HEK293 (cell line): ENCODE data around the gene KPNA4.

Source experiments
- CTCF ChIA-PET: fragments of 350-600 bp; formaldehyde crosslinking; extraction: SDS; loops from one replicate; lab custom pipeline; 2021; ENCODE audit warnings: antibody characterized with exemption; lab: Yijun Ruan, JAX
- POLR2A ChIA-PET: fragments of 300-600 bp; formaldehyde crosslinking; extraction: SDS; loops from one replicate; lab custom pipeline; 2020; ENCODE audit warnings: antibody characterized with exemption, inconsistent platforms; lab: Yijun Ruan, JAX
- H3K27ac ChIP-seq: fragments of 200-500 bp; sonication (Bioruptor generic); 2 replicates; pipeline ENCODE4 v1.5.1; 2014; ENCODE audit warnings: low read depth, low read length, control low read depth, inconsistent platforms; ENCODE audit errors: extremely low read depth
- H3K36me3 ChIP-seq, 2 experiments: fragments of 200-500 bp in 1 of 2; sonication (Bioruptor generic) in 1 of 2; 1 replicate in 1 of 2; 2 replicates in 1 of 2; pipeline ENCODE4 v1.5.1; 2014 to 2017; ENCODE audit warnings: inconsistent platforms in 2 of 2, low read length in 2 of 2; ENCODE audit not compliant: control insufficient read depth in 2 of 2, insufficient read depth in 1 of 2
- H3K4me1 ChIP-seq: fragments of 200-500 bp; sonication (Bioruptor generic); 2 replicates; pipeline ENCODE4 v1.5.1; 2014; ENCODE audit warnings: mild to moderate bottlenecking, low read length, inconsistent platforms; ENCODE audit not compliant: control insufficient read depth, insufficient read depth
- H3K4me3 ChIP-seq: 2 replicates; pipeline ENCODE4 v1.5.1; 2011; ENCODE audit warnings: low read depth, mild to moderate bottlenecking, control low read depth, low read length, moderate library complexity
- H3K9me3 ChIP-seq: fragments of 200-500 bp; sonication (Bioruptor generic); 2 replicates; pipeline ENCODE4 v1.5.1; 2014; ENCODE audit warnings: low read depth, low read length, inconsistent platforms; ENCODE audit not compliant: control insufficient read depth, insufficient read depth
- BCL11B ChIP-seq: fragments of 450-650 bp; formaldehyde crosslinking; IDR thresholded peaks from 2 replicates; pipeline ENCODE4 v1.5.1; 2016; ENCODE audit warnings: low read depth, missing biosample characterization, missing genetic modification characterization
- EGR2 ChIP-seq: fragments of 450-650 bp; formaldehyde crosslinking; IDR thresholded peaks from 2 replicates; pipeline ENCODE4 v1.5.1; 2016; ENCODE audit warnings: low read depth, missing biosample characterization, missing genetic modification characterization
- GLIS2 ChIP-seq: fragments of 450-650 bp; formaldehyde crosslinking; IDR thresholded peaks from 2 replicates; pipeline ENCODE4 v1.5.1; 2016; ENCODE audit warnings: missing biosample characterization, missing genetic modification characterization
- MEIS1 ChIP-seq: sonication (generic); formaldehyde crosslinking; IDR thresholded peaks from 2 replicates; pipeline ENCODE4 v1.8.1; 2022; ENCODE audit warnings: missing genetic modification reagents, mild to moderate bottlenecking, borderline replicate concordance
- SALL2 ChIP-seq: fragments of 450-650 bp; formaldehyde crosslinking; IDR thresholded peaks from 2 replicates; pipeline ENCODE4 v1.5.0; 2017; ENCODE audit warnings: missing biosample characterization, mild to moderate bottlenecking, missing genetic modification characterization, borderline replicate concordance
- TCF7L2 ChIP-seq: IDR thresholded peaks from 2 replicates; pipeline ENCODE4 v1.6.1; 2011; ENCODE audit warnings: low read depth, mild to moderate bottlenecking, inconsistent platforms, low read length, moderate library complexity, borderline replicate concordance
- TRIM28 ChIP-seq: IDR thresholded peaks from 2 replicates; pipeline ENCODE4 v1.6.1; 2011; ENCODE audit warnings: low read length, control low read depth, borderline replicate concordance
- YY2 ChIP-seq: fragments of 450-650 bp; formaldehyde crosslinking; IDR thresholded peaks from 2 replicates; pipeline ENCODE4 v1.5.1; 2016; ENCODE audit warnings: missing biosample characterization, missing genetic modification characterization
- ZBTB1 ChIP-seq: fragments of 450-650 bp; formaldehyde crosslinking; IDR thresholded peaks from 2 replicates; pipeline ENCODE4 v1.5.1; 2016; ENCODE audit warnings: missing biosample characterization, missing genetic modification characterization
- ZBTB21 ChIP-seq: fragments of 450-650 bp; formaldehyde crosslinking; IDR thresholded peaks from 2 replicates; pipeline ENCODE4 v1.5.1; 2017; ENCODE audit warnings: missing biosample characterization, missing genetic modification characterization
- ZFP37 ChIP-seq: fragments of 450-650 bp; formaldehyde crosslinking; IDR thresholded peaks from 2 replicates; pipeline ENCODE4 v1.5.1; 2016; ENCODE audit warnings: missing biosample characterization, missing genetic modification characterization
- ZNF239 ChIP-seq: fragments of 450-650 bp; formaldehyde crosslinking; IDR thresholded peaks from 2 replicates; pipeline ENCODE4 v1.5.1; 2016; ENCODE audit warnings: missing biosample characterization, missing genetic modification characterization
- ZNF423 ChIP-seq: fragments of 450-650 bp; formaldehyde crosslinking; IDR thresholded peaks from 2 replicates; pipeline ENCODE4 v1.5.1; 2016; ENCODE audit warnings: missing biosample characterization, missing genetic modification characterization
- ZNF76 ChIP-seq: fragments of 450-650 bp; formaldehyde crosslinking; IDR thresholded peaks from 2 replicates; pipeline ENCODE4; 2016; ENCODE audit warnings: low read depth, missing biosample characterization, missing genetic modification characterization, borderline replicate concordance
- ZNF785 ChIP-seq: fragments of 450-650 bp; formaldehyde crosslinking; IDR thresholded peaks from 2 replicates; pipeline ENCODE4 v1.5.1; 2016; ENCODE audit warnings: missing biosample characterization, missing genetic modification characterization
- ZNF830 ChIP-seq: fragments of 450-650 bp; IDR thresholded peaks from 2 replicates; pipeline ENCODE4 v1.5.0; 2018; ENCODE audit warnings: missing biosample characterization, missing genetic modification characterization, low read depth, mild to moderate bottlenecking, moderate library complexity
- TF ChIP-seq, protein P1 (sequence below): fragments of 450-650 bp; formaldehyde crosslinking; optimal IDR thresholded peaks from 2 replicates; pipeline ENCODE3; 2016; ENCODE audit warnings: missing biosample characterization, mild to moderate bottlenecking, missing genetic modification characterization
- TF ChIP-seq, protein P2 (sequence below): fragments of 450-650 bp; formaldehyde crosslinking; IDR thresholded peaks from 2 replicates; pipeline ENCODE4 v1.5.1; 2016; ENCODE audit warnings: missing biosample characterization, missing genetic modification characterization, low read depth
- TF ChIP-seq, protein P3 (sequence below): fragments of 450-650 bp; formaldehyde crosslinking; IDR thresholded peaks from 2 replicates; pipeline ENCODE4; 2016; ENCODE audit warnings: missing biosample characterization, missing genetic modification characterization
- TF ChIP-seq, protein P4 (sequence below): fragments of 450-650 bp; formaldehyde crosslinking; IDR thresholded peaks from 2 replicates; pipeline ENCODE4 v1.5.1; 2017; ENCODE audit warnings: missing biosample characterization, missing genetic modification characterization

The KPNA4 gene

DNA sequence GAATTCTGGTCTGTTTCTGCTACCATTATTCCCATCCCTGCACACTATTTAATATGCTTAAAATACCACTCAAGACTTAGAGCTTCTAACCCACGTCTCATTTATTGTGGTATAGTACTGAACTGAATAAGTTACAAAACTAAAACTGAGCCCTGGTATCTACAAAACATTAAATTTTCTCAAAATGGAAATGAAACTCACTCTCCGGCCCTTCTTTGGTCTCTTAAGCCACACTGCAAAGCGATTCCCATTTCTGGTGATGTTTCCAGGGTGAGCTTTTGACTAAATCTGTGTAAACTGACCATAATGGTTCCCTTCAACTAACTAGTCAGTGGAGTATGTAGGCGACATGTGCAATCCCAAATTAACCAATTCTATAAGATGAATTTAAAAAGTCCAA is 18.6 kb downstream of the KPNA4 start (continued):
- TF ChIP-seq ZFP37 (tag by site-specific recombination) = no peak
- no peak for TF ChIP-seq ZNF76 (tag by site-specific recombination)
- no peak for TF ChIP-seq ZNF239
- no peak for TF ChIP-seq EGR2
- TF ChIP-seq ZBTB1 = no peak
- TF ChIP-seq TCF7L2 = no peak

DNA sequence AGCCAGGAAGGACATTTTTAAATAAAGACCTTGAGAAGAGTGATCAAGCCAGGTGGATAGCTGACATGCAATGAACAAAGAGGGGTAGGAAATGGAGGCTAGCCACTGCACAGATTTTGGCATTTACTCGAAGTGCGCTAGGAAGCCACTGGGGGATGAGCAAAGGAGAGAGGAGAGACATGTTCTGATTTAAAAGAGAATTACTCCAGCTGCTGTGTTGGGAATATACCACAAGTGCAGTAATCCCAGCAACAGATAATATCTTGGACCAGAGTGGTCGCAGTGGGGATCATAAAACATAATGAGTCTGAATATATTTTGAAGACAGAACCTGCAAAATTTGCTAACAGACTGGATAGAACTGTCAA is 19.9 kb downstream of the KPNA4 start:
- Histone ChIP-seq H3K4me3 (no peak overlapping the region), H3K36me3 (no peaks in the 10 kb centered on the region; a peak in 1 of 3 replicates), H3K4me1 (no peaks in the 10 kb centered on the region), H3K9me3 (no peaks in the 10 kb centered on the region), H3K27ac (no peak overlapping the region)
- ChIA-PET CTCF (no interaction called here), POLR2A (no interaction called here)
- TF ChIP-seq MEIS1 = no peak
- no peak for TF ChIP-seq ZBTB21 (tag by site-specific recombination)
- TF ChIP-seq ZNF830 (tag by site-specific recombination) = no peak
- TF ChIP-seq TRIM28 = no peak
- no peak for TF ChIP-seq GLIS2
- TF ChIP-seq, protein P1, sequence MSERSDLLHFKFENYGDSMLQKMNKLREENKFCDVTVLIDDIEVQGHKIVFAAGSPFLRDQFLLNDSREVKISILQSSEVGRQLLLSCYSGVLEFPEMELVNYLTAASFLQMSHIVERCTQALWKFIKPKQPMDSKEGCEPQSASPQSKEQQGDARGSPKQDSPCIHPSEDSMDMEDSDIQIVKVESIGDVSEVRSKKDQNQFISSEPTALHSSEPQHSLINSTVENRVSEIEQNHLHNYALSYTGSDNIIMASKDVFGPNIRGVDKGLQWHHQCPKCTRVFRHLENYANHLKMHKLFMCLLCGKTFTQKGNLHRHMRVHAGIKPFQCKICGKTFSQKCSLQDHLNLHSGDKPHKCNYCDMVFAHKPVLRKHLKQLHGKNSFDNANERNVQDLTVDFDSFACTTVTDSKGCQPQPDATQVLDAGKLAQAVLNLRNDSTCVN (tag by site-specific recombination) = no peak
- TF ChIP-seq, protein P2, sequence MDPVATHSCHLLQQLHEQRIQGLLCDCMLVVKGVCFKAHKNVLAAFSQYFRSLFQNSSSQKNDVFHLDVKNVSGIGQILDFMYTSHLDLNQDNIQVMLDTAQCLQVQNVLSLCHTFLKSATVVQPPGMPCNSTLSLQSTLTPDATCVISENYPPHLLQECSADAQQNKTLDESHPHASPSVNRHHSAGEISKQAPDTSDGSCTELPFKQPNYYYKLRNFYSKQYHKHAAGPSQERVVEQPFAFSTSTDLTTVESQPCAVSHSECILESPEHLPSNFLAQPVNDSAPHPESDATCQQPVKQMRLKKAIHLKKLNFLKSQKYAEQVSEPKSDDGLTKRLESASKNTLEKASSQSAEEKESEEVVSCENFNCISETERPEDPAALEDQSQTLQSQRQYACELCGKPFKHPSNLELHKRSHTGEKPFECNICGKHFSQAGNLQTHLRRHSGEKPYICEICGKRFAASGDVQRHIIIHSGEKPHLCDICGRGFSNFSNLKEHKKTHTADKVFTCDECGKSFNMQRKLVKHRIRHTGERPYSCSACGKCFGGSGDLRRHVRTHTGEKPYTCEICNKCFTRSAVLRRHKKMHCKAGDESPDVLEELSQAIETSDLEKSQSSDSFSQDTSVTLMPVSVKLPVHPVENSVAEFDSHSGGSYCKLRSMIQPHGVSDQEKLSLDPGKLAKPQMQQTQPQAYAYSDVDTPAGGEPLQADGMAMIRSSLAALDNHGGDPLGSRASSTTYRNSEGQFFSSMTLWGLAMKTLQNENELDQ (tag by site-specific recombination) = no peak
- TF ChIP-seq, protein P3, sequence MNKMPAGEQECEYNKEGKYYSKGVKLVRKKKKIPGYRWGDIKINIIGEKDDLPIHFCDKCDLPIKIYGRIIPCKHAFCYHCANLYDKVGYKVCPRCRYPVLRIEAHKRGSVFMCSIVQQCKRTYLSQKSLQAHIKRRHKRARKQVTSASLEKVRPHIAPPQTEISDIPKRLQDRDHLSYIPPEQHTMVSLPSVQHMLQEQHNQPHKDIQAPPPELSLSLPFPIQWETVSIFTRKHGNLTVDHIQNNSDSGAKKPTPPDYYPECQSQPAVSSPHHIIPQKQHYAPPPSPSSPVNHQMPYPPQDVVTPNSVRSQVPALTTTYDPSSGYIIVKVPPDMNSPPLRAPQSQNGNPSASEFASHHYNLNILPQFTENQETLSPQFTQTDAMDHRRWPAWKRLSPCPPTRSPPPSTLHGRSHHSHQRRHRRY (tag by site-specific recombination) = no peak
- no peak for TF ChIP-seq ZNF785 (tag by site-specific recombination)
- no peak for TF ChIP-seq SALL2 (tag by site-specific recombination)
- TF ChIP-seq ZNF423 (tag by site-specific recombination) = no peak
- no peak for TF ChIP-seq YY2

DNA sequence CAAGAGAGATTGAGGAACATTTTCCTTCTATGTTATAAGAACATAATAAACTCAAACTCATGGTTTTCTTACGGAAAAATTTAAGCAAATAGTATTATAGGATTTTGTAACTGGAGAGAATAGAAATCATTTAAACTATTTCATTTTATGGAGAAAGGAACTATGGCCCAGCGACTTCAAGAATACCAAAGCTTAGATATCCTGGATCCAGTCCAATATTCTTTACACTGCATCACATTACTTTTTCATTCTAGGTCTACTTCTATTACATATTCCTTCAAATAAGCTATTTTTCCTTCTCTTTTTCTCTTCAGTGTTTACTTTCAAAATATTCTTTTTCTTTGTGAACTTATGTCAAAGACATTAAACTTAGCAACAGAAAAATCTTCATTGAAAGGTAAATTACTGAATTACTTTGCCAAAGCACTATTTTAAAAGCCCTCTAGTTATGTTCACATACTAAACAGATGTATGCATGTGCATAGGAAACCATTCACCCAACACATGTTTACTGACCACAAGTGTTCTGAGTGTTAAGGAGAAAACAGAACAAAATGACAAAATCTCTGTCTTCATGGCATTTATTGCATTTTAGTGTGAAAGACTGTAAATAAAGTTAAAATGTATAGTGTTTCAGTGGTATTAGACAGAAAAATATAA is 20.4 kb downstream of the KPNA4 start:
- Histone ChIP-seq H3K27ac (no peak overlapping the region), H3K4me3 (no peak overlapping the region), H3K4me1 (no peaks in the 10 kb centered on the region), H3K36me3 (no peaks in the 10 kb centered on the region; a peak in 1 of 3 replicates), H3K9me3 (no peaks in the 10 kb centered on the region)
- ChIA-PET POLR2A (no interaction called here), CTCF (no interaction called here)
- no peak for TF ChIP-seq BCL11B
- TF ChIP-seq, protein P4, sequence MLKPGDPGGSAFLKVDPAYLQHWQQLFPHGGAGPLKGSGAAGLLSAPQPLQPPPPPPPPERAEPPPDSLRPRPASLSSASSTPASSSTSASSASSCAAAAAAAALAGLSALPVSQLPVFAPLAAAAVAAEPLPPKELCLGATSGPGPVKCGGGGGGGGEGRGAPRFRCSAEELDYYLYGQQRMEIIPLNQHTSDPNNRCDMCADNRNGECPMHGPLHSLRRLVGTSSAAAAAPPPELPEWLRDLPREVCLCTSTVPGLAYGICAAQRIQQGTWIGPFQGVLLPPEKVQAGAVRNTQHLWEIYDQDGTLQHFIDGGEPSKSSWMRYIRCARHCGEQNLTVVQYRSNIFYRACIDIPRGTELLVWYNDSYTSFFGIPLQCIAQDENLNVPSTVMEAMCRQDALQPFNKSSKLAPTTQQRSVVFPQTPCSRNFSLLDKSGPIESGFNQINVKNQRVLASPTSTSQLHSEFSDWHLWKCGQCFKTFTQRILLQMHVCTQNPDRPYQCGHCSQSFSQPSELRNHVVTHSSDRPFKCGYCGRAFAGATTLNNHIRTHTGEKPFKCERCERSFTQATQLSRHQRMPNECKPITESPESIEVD (tag by site-specific recombination) = peak; percentile 18; the same call in 1 of the 2 replicates
